ENCODE results near the gene EIF4E1B.

The EIF4E1B gene

GRCh38 chr5:176624938-176625337 is 5.5 kb upstream of the EIF4E1B start:
- no peak overlapping the region for H2BK120ac ChIP-seq (ENCODE audit: low read depth, low read length)
- peak overlapping the region in 1 of 2 experiments; percentile 74 for H3K23ac ChIP-seq (ENCODE audit: low read length in 2 of 2)
- peaks cover 39% of the 10 kb centered on the region for H3K4me1 ChIP-seq (ENCODE audit: control insufficient read depth, insufficient read depth, low read depth, low read length)
- H3K4me3 ChIP-seq (ENCODE audit: insufficient read depth in 1 of 2, low read depth in 1 of 2, low read length in 2 of 2) = no peak overlapping the region
- H4K8ac ChIP-seq (ENCODE audit: low read length) = no peak overlapping the region
- no peak overlapping the region for H3K18ac ChIP-seq (ENCODE audit: low read depth in 1 of 2, low read length in 2 of 2)
- WGBS = 89% methylated on average over 9 of the region's 9 CpGs
- no peak overlapping the region for H3K4ac ChIP-seq (ENCODE audit: low read depth in 1 of 2, low read length in 2 of 2)
- H3K9me3 ChIP-seq (ENCODE audit: control insufficient read depth, low read length) = no peaks in the 10 kb centered on the region
- H3K36me3 ChIP-seq (ENCODE audit: control insufficient read depth in 1 of 2, insufficient read depth in 2 of 2, low read depth in 1 of 2, low read length in 2 of 2) = no peaks in the 10 kb centered on the region
- no peak overlapping the region for H3K4me2 ChIP-seq (ENCODE audit: low read length, poor library complexity, severe bottlenecking)
- no peak for DNase-seq
- no peak overlapping the region for H4K91ac ChIP-seq (ENCODE audit: low read length)
- no peak overlapping the region for H2BK12ac ChIP-seq (ENCODE audit: low read length in 2 of 2)
- H2AFZ ChIP-seq (ENCODE audit: low read depth, low read length) = no peak overlapping the region
- no peak overlapping the region for H2BK5ac ChIP-seq (ENCODE audit: low read depth, low read length, poor library complexity, severe bottlenecking)
- peaks cover 47 to 53% of the 10 kb centered on the region in 2 experiments for H3K27me3 ChIP-seq (ENCODE audit: control insufficient read depth in 1 of 2, insufficient read depth in 1 of 2, low read length in 2 of 2)
- H3K27ac ChIP-seq (ENCODE audit: low read length, poor library complexity, severe bottlenecking) = no peak overlapping the region
- H2AK5ac ChIP-seq (ENCODE audit: low read length, severe bottlenecking) = no peak overlapping the region
- no peak overlapping the region for H2BK15ac ChIP-seq (ENCODE audit: low read depth, poor library complexity, severe bottlenecking)
- H3K79me1 ChIP-seq (replicated peaks; ENCODE audit: low read length, poor library complexity, severe bottlenecking) = no peaks in the 10 kb centered on the region
- H3K14ac ChIP-seq (ENCODE audit: low read length in 2 of 2) = peak overlapping the region in 1 of 2 experiments; percentile 79
- H3K9ac ChIP-seq (ENCODE audit: low read length) = no peak overlapping the region

GRCh38 chr5:176625512-176625911 is 5.0 kb upstream of the EIF4E1B start:
- no peak overlapping the region for H4K8ac ChIP-seq (ENCODE audit: low read length)
- H3K27ac ChIP-seq (ENCODE audit: low read length, poor library complexity, severe bottlenecking) = no peak overlapping the region
- H2BK120ac ChIP-seq (ENCODE audit: low read depth, low read length) = no peak overlapping the region
- no peak for DNase-seq
- H2BK15ac ChIP-seq (ENCODE audit: low read depth, poor library complexity, severe bottlenecking) = no peak overlapping the region
- peaks cover 41% of the 10 kb centered on the region for H3K4me1 ChIP-seq (ENCODE audit: control insufficient read depth, insufficient read depth, low read depth, low read length)
- no peak overlapping the region for H3K4me2 ChIP-seq (ENCODE audit: low read length, poor library complexity, severe bottlenecking)
- no peak overlapping the region for H2BK12ac ChIP-seq (ENCODE audit: low read length in 2 of 2)
- no peaks in the 10 kb centered on the region for H3K9me3 ChIP-seq (ENCODE audit: control insufficient read depth, low read length)
- no peak overlapping the region for H3K14ac ChIP-seq (ENCODE audit: low read length in 2 of 2)
- no peak overlapping the region for H2AK5ac ChIP-seq (ENCODE audit: low read length, severe bottlenecking)
- H3K36me3 ChIP-seq (ENCODE audit: control insufficient read depth in 1 of 2, insufficient read depth in 2 of 2, low read depth in 1 of 2, low read length in 2 of 2) = no peaks in the 10 kb centered on the region
- H3K4me3 ChIP-seq (ENCODE audit: insufficient read depth in 1 of 2, low read depth in 1 of 2, low read length in 2 of 2) = no peak overlapping the region
- H3K9ac ChIP-seq (ENCODE audit: low read length) = no peak overlapping the region
- no peak overlapping the region for H4K91ac ChIP-seq (ENCODE audit: low read length)
- 84% methylated on average over 2 of the region's 2 CpGs for WGBS
- H2BK5ac ChIP-seq (ENCODE audit: low read depth, low read length, poor library complexity, severe bottlenecking) = no peak overlapping the region
- no peak overlapping the region for H3K23ac ChIP-seq (ENCODE audit: low read length in 2 of 2)
- H3K4ac ChIP-seq (ENCODE audit: low read depth in 1 of 2, low read length in 2 of 2) = no peak overlapping the region
- H3K18ac ChIP-seq (ENCODE audit: low read depth in 1 of 2, low read length in 2 of 2) = no peak overlapping the region
- H2AFZ ChIP-seq (ENCODE audit: low read depth, low read length) = no peak overlapping the region
- peaks cover 44 to 52% of the 10 kb centered on the region in 2 experiments for H3K27me3 ChIP-seq (ENCODE audit: control insufficient read depth in 1 of 2, insufficient read depth in 1 of 2, low read length in 2 of 2)
- no peaks in the 10 kb centered on the region for H3K79me1 ChIP-seq (replicated peaks; ENCODE audit: low read length, poor library complexity, severe bottlenecking)

GRCh38 chr5:176625966-176626875 is 4.3 kb upstream of the EIF4E1B start:
- H3K4me1 ChIP-seq (ENCODE audit: control insufficient read depth, insufficient read depth, low read depth, low read length) = peaks cover 38% of the 10 kb centered on the region
- no peak overlapping the region for H2BK5ac ChIP-seq (ENCODE audit: low read depth, low read length, poor library complexity, severe bottlenecking)
- H3K79me1 ChIP-seq (replicated peaks; ENCODE audit: low read length, poor library complexity, severe bottlenecking) = no peaks in the 10 kb centered on the region
- no peak overlapping the region for H2BK15ac ChIP-seq (ENCODE audit: low read depth, poor library complexity, severe bottlenecking)
- no peak overlapping the region for H3K4ac ChIP-seq (ENCODE audit: low read depth in 1 of 2, low read length in 2 of 2)
- H3K9me3 ChIP-seq (ENCODE audit: control insufficient read depth, low read length) = no peaks in the 10 kb centered on the region
- H2AFZ ChIP-seq (ENCODE audit: low read depth, low read length) = no peak overlapping the region
- H4K91ac ChIP-seq (ENCODE audit: low read length) = peak overlapping the region; percentile 3
- no peak overlapping the region for H3K4me2 ChIP-seq (ENCODE audit: low read length, poor library complexity, severe bottlenecking)
- no peak overlapping the region for H3K27ac ChIP-seq (ENCODE audit: low read length, poor library complexity, severe bottlenecking)
- H3K9ac ChIP-seq (ENCODE audit: low read length) = no peak overlapping the region
- H2BK12ac ChIP-seq (ENCODE audit: low read length in 2 of 2) = no peak overlapping the region
- H3K23ac ChIP-seq (ENCODE audit: low read length in 2 of 2) = no peak overlapping the region
- no peak overlapping the region for H3K14ac ChIP-seq (ENCODE audit: low read length in 2 of 2)
- no peaks in the 10 kb centered on the region for H3K36me3 ChIP-seq (ENCODE audit: control insufficient read depth in 1 of 2, insufficient read depth in 2 of 2, low read depth in 1 of 2, low read length in 2 of 2)
- no peak for DNase-seq
- H3K27me3 ChIP-seq (ENCODE audit: control insufficient read depth in 1 of 2, insufficient read depth in 1 of 2, low read length in 2 of 2) = peaks cover 45 to 52% of the 10 kb centered on the region in 2 experiments
- WGBS = 79% methylated on average over 19 of the region's 25 CpGs
- H4K8ac ChIP-seq (ENCODE audit: low read length) = no peak overlapping the region
- no peak overlapping the region for H2BK120ac ChIP-seq (ENCODE audit: low read depth, low read length)
- H3K4me3 ChIP-seq (ENCODE audit: insufficient read depth in 1 of 2, low read depth in 1 of 2, low read length in 2 of 2) = no peak overlapping the region
- H3K18ac ChIP-seq (ENCODE audit: low read depth in 1 of 2, low read length in 2 of 2) = no peak overlapping the region
- no peak overlapping the region for H2AK5ac ChIP-seq (ENCODE audit: low read length, severe bottlenecking)

- Histone ChIP-seq H3K4me2 (ENCODE audit: low read length, poor library complexity, severe bottlenecking) (no peak overlapping the region), H3K27ac (ENCODE audit: low read length, poor library complexity, severe bottlenecking) (no peak overlapping the region), H2BK120ac (ENCODE audit: low read depth, low read length) (no peak overlapping the region), H3K4ac (ENCODE audit: low read depth in 1 of 2, low read length in 2 of 2) (no peak overlapping the region), H3K27me3 (ENCODE audit: control insufficient read depth in 1 of 2, insufficient read depth in 1 of 2, low read length in 2 of 2) (peaks cover 51 to 55% of the 10 kb centered on the region in 2 experiments), H3K9me3 (ENCODE audit: control insufficient read depth, low read length) (no peaks in the 10 kb centered on the region), H3K79me1 (replicated peaks; ENCODE audit: low read length, poor library complexity, severe bottlenecking) (no peaks in the 10 kb centered on the region), H3K36me3 (ENCODE audit: control insufficient read depth in 1 of 2, insufficient read depth in 2 of 2, low read depth in 1 of 2, low read length in 2 of 2) (no peaks in the 10 kb centered on the region), H2AFZ (ENCODE audit: low read depth, low read length) (no peak overlapping the region), H2BK15ac (ENCODE audit: low read depth, poor library complexity, severe bottlenecking) (no peak overlapping the region), H3K4me1 (ENCODE audit: control insufficient read depth, insufficient read depth, low read depth, low read length) (peaks cover 33% of the 10 kb centered on the region), H3K9ac (ENCODE audit: low read length) (no peak overlapping the region), H2BK12ac (ENCODE audit: low read length in 2 of 2) (no peak overlapping the region), H4K8ac (ENCODE audit: low read length) (no peak overlapping the region), H3K18ac (ENCODE audit: low read depth in 1 of 2, low read length in 2 of 2) (no peak overlapping the region), H4K91ac (ENCODE audit: low read length) (no peak overlapping the region), H2BK5ac (ENCODE audit: low read depth, low read length, poor library complexity, severe bottlenecking) (no peak overlapping the region), H3K23ac (ENCODE audit: low read length in 2 of 2) (no peak overlapping the region), H2AK5ac (ENCODE audit: low read length, severe bottlenecking) (no peak overlapping the region), H3K14ac (ENCODE audit: low read length in 2 of 2) (no peak overlapping the region), H3K4me3 (ENCODE audit: insufficient read depth in 1 of 2, low read depth in 1 of 2, low read length in 2 of 2) (no peak overlapping the region)
- 99% methylated on average over 4 of the region's 7 CpGs for WGBS
- DNase-seq = no peak
These were observed 3.6 kb upstream of the EIF4E1B start for GRCh38 chr5:176626876-176627236.
